ENCODE results near the gene USP5. TPM values are rescaled to one million over a fixed set of nuclear protein-coding genes. Genes with fewer than 3 reads are reported as not detected.

Gene USP5
- total RNA-seq (2022; extraction: Qiagen RNA extraction; ENCODE audit: low read depth): 74.6 to 97.4 TPM (median 77.2 TPM) in 5 replicates

GRCh38 chr12:6851921-6852650 lies at the start of gene USP5:
Gene USP5 (plus strand): TSS chr12:6852150. CDS start chr12:6852180, 30 bp downstream.

GRCh38 chr12:6821591-6822425 lies 30.1 kb upstream of the USP5 start, which contains the start of gene GPR162:
Gene GPR162 (plus strand): TSS chr12:6821821. CDS start chr12:6823899, 2,078 bp downstream.

GRCh38 chr12:6827982-6828780 lies 23.8 kb upstream of the USP5 start, which contains the start of gene P3H3:
Gene P3H3 (plus strand): TSS chr12:6828407. CDS start chr12:6828441, 34 bp downstream.

GRCh38 chr12:6840761-6841515 lies 11.0 kb upstream of the USP5 start, which contains the start of gene GNB3:
Gene GNB3 (plus strand): TSS chr12:6840925. CDS start chr12:6841288, 363 bp downstream.

GRCh38 chr12:6851153-6851920 lies 613 bp upstream of the USP5 start, which contains the start of gene CDCA3:
Gene CDCA3 (minus strand): TSS chr12:6851286. CDS start chr12:6850952, 334 bp downstream.

GRCh38 chr12:6867413-6868210 lies 15.7 kb downstream of the USP5 start, which contains the start of gene TPI1:
Gene TPI1 (plus strand): TSS chr12:6867531. CDS start chr12:6867567, 36 bp downstream.

GRCh38 chr12:6873094-6874014 lies 21.4 kb downstream of the USP5 start, which contains the start of gene SPSB2:
Gene SPSB2 (minus strand): TSS chr12:6873303. CDS start chr12:6872901, 402 bp downstream.

GRCh38 chr12:6904280-6905276 lies 52.6 kb downstream of the USP5 start, which contains the start of gene LRRC23:
Gene LRRC23 (plus strand): TSS chr12:6904822. CDS start chr12:6905634, 812 bp downstream.

GRCh38 chr12:6914246-6914946 lies 62.4 kb downstream of the USP5 start, which contains the start of gene ENO2:
Gene ENO2 (plus strand): TSS chr12:6914580. CDS start chr12:6915833, 1,253 bp downstream.

Other genes with a start within 250 kb of the USP5 start
- gene CHD4, start 244.8 kb upstream of the USP5 start, total RNA-seq (2022; extraction: Qiagen RNA extraction; ENCODE audit: low read depth): 64.4 to 86.3 TPM (median 68.7 TPM) in 5 replicates
- 0.34 to 0.59 TPM (median 0.54 TPM) in 5 replicates for gene LPAR5, start 216.2 kb upstream of the USP5 start, total RNA-seq (2022; extraction: Qiagen RNA extraction; ENCODE audit: low read depth)
- 0.10 to 0.24 TPM (median 0.18 TPM) in 4 of 5 replicates, not detected in the other for gene ACRBP, start 204.7 kb upstream of the USP5 start, total RNA-seq (2022; extraction: Qiagen RNA extraction; ENCODE audit: low read depth)
- 12.4 to 18.9 TPM (median 17.0 TPM) in 5 replicates for gene ING4, start 189.0 kb upstream of the USP5 start, total RNA-seq (2022; extraction: Qiagen RNA extraction; ENCODE audit: low read depth)
- gene ZNF384, start 162.8 kb upstream of the USP5 start, total RNA-seq (2022; extraction: Qiagen RNA extraction; ENCODE audit: low read depth): 52.4 to 68.0 TPM (median 62.6 TPM) in 5 replicates
- 0.43 to 1.0 TPM (median 0.87 TPM) in 5 replicates for gene PIANP, start 151.3 kb upstream of the USP5 start, total RNA-seq (2022; extraction: Qiagen RNA extraction; ENCODE audit: low read depth)
- gene COPS7A, start 128.1 kb upstream of the USP5 start, total RNA-seq (2022; extraction: Qiagen RNA extraction; ENCODE audit: low read depth): 48.5 to 61.1 TPM (median 55.6 TPM) in 5 replicates
- gene MLF2, start 99.0 kb upstream of the USP5 start, total RNA-seq (2022; extraction: Qiagen RNA extraction; ENCODE audit: low read depth): 262 to 311 TPM (median 307 TPM) in 5 replicates
- 593 to 1,064 TPM (median 878 TPM) in 5 replicates for gene PTMS, start 85.8 kb upstream of the USP5 start, total RNA-seq (2022; extraction: Qiagen RNA extraction; ENCODE audit: low read depth)
- 0.87 to 2.2 TPM (median 1.6 TPM) in 5 replicates for gene LAG3, start 79.6 kb upstream of the USP5 start, total RNA-seq (2022; extraction: Qiagen RNA extraction; ENCODE audit: low read depth)
- not detected in 5 replicates for gene CD4, start 62.6 kb upstream of the USP5 start, total RNA-seq (2022; extraction: Qiagen RNA extraction; ENCODE audit: low read depth)
- gene GPR162, start 30.3 kb upstream of the USP5 start, total RNA-seq (2022; extraction: Qiagen RNA extraction; ENCODE audit: low read depth): 0.31 to 0.54 TPM (median 0.42 TPM) in 5 replicates
- gene P3H3, start 23.7 kb upstream of the USP5 start, total RNA-seq (2022; extraction: Qiagen RNA extraction; ENCODE audit: low read depth): 20.2 to 31.6 TPM (median 27.4 TPM) in 5 replicates
- gene GNB3, start 11.2 kb upstream of the USP5 start, total RNA-seq (2022; extraction: Qiagen RNA extraction; ENCODE audit: low read depth): 1.7 to 2.4 TPM (median 1.9 TPM) in 5 replicates
- gene CDCA3, start 864 bp upstream of the USP5 start, total RNA-seq (2022; extraction: Qiagen RNA extraction; ENCODE audit: low read depth): 80.3 to 92.3 TPM (median 82.2 TPM) in 5 replicates
- 1,360 to 1,675 TPM (median 1,619 TPM) in 5 replicates for gene TPI1, start 15.4 kb downstream of the USP5 start, total RNA-seq (2022; extraction: Qiagen RNA extraction; ENCODE audit: low read depth)
- gene SPSB2, start 21.2 kb downstream of the USP5 start, total RNA-seq (2022; extraction: Qiagen RNA extraction; ENCODE audit: low read depth): 16.8 to 22.9 TPM (median 19.9 TPM) in 5 replicates
- gene LRRC23, start 52.7 kb downstream of the USP5 start, total RNA-seq (2022; extraction: Qiagen RNA extraction; ENCODE audit: low read depth): 16.4 to 17.9 TPM (median 16.5 TPM) in 5 replicates
- gene ENO2, start 62.4 kb downstream of the USP5 start, total RNA-seq (2022; extraction: Qiagen RNA extraction; ENCODE audit: low read depth): 41.2 to 50.5 TPM (median 42.1 TPM) in 5 replicates
- 48.9 to 77.1 TPM (median 73.0 TPM) in 5 replicates for gene ATN1, start 75.8 kb downstream of the USP5 start, total RNA-seq (2022; extraction: Qiagen RNA extraction; ENCODE audit: low read depth)
- not detected in 5 replicates for gene RNU7-1, start 91.7 kb downstream of the USP5 start, total RNA-seq (2022; extraction: Qiagen RNA extraction; ENCODE audit: low read depth)
- gene C12orf57, start 91.9 kb downstream of the USP5 start, total RNA-seq (2022; extraction: Qiagen RNA extraction; ENCODE audit: low read depth): 250 to 321 TPM (median 290 TPM) in 5 replicates
- gene PTPN6, start 99.2 kb downstream of the USP5 start, total RNA-seq (2022; extraction: Qiagen RNA extraction; ENCODE audit: low read depth): 10.3 to 13.1 TPM (median 12.1 TPM) in 5 replicates
- 308 to 350 TPM (median 341 TPM) in 5 replicates for gene PHB2, start 118.5 kb downstream of the USP5 start, total RNA-seq (2022; extraction: Qiagen RNA extraction; ENCODE audit: low read depth)
- 61.3 to 69.0 TPM (median 66.0 TPM) in 5 replicates for gene EMG1, start 118.8 kb downstream of the USP5 start, total RNA-seq (2022; extraction: Qiagen RNA extraction; ENCODE audit: low read depth)
- 26.2 to 31.5 TPM (median 27.2 TPM) in 5 replicates for gene LPCAT3, start 166.3 kb downstream of the USP5 start, total RNA-seq (2022; extraction: Qiagen RNA extraction; ENCODE audit: low read depth)
- gene C1S, start 208.6 kb downstream of the USP5 start, total RNA-seq (2022; extraction: Qiagen RNA extraction; ENCODE audit: low read depth): 36.8 to 62.7 TPM (median 41.0 TPM) in 5 replicates
- 24.3 to 43.4 TPM (median 26.6 TPM) in 5 replicates for gene C1R, start 240.3 kb downstream of the USP5 start, total RNA-seq (2022; extraction: Qiagen RNA extraction; ENCODE audit: low read depth)

Measured in A549 treated with CpdA at 1 μM for 4 hours (cell line).